SJCRH30 (cell line): Measurements from ENCODE around the gene TANC1. TPM values are rescaled to one million over a fixed set of nuclear protein-coding genes. Genes with fewer than 3 reads are reported as not detected.

Experiments
- DNase-seq, 2 experiments: peaks; one replicate each; pipeline ENCODE4 v3.0.0-alpha.2; 2015 to 2020
- H3K27ac ChIP-seq: fragments of 250-450 bp; sonication (Bioruptor Pico); 2 replicates; pipeline ENCODE4 v1.5.1; 2020; ENCODE audit warnings: mild to moderate bottlenecking, moderate library complexity
- H3K27me3 ChIP-seq: fragments of 250-450 bp; sonication (Bioruptor Pico); 2 replicates; pipeline ENCODE4 v1.5.1; 2020; ENCODE audit warnings: mild to moderate bottlenecking, moderate library complexity
- H3K36me3 ChIP-seq: fragments of 250-450 bp; sonication (Bioruptor Pico); 2 replicates; pipeline ENCODE4 v1.5.1; 2020; ENCODE audit warnings: mild to moderate bottlenecking, moderate library complexity
- H3K4me1 ChIP-seq: fragments of 250-450 bp; sonication (Bioruptor Pico); 2 replicates; pipeline ENCODE4 v1.5.1; 2020; ENCODE audit warnings: mild to moderate bottlenecking, moderate library complexity
- H3K4me3 ChIP-seq: fragments of 250-450 bp; sonication (Bioruptor Pico); 2 replicates; pipeline ENCODE4 v1.5.1; 2020; ENCODE audit warnings: mild to moderate bottlenecking, moderate library complexity
- H3K9me3 ChIP-seq: fragments of 250-450 bp; sonication (Bioruptor Pico); replicated peaks from 2 replicates; pipeline ENCODE4 v1.5.1; 2020; ENCODE audit warnings: mild to moderate bottlenecking, moderate library complexity
- total RNA-seq: library from RNA; depleted of rRNA; stranded (reverse); fragments of >200 nt; shearing (Covaris generic); gene quantifications from 2 replicates; pipeline ENCODE4 v1.2.3, GENCODE V29; 2014

Gene TANC1
- total RNA-seq, 1 experiment from 2014 or later, result 15.1 TPM

GRCh38 chr2:158996378-158996993, 28.0 kb downstream of the TANC1 start:
- no peaks in the 10 kb centered on the region for H3K9me3 ChIP-seq
- no peaks in the 10 kb centered on the region for H3K27me3 ChIP-seq
- H3K4me1 ChIP-seq, result peaks cover 14% of the 10 kb centered on the region
- H3K36me3 ChIP-seq, result no peaks in the 10 kb centered on the region
- DNase-seq, result no peak
- H3K27ac ChIP-seq, result no peak overlapping the region
- H3K4me3 ChIP-seq, result no peak overlapping the region

- DNase-seq, result no peak
- Histone ChIP-seq H3K4me3 (no peak overlapping the region), H3K27me3 (no peaks in the 10 kb centered on the region), H3K4me1 (peaks cover 14% of the 10 kb centered on the region), H3K27ac (no peak overlapping the region), H3K9me3 (no peaks in the 10 kb centered on the region), H3K36me3 (no peaks in the 10 kb centered on the region)
Measured at GRCh38 chr2:158997037-158997790, 28.8 kb downstream of the TANC1 start.

DNA sequence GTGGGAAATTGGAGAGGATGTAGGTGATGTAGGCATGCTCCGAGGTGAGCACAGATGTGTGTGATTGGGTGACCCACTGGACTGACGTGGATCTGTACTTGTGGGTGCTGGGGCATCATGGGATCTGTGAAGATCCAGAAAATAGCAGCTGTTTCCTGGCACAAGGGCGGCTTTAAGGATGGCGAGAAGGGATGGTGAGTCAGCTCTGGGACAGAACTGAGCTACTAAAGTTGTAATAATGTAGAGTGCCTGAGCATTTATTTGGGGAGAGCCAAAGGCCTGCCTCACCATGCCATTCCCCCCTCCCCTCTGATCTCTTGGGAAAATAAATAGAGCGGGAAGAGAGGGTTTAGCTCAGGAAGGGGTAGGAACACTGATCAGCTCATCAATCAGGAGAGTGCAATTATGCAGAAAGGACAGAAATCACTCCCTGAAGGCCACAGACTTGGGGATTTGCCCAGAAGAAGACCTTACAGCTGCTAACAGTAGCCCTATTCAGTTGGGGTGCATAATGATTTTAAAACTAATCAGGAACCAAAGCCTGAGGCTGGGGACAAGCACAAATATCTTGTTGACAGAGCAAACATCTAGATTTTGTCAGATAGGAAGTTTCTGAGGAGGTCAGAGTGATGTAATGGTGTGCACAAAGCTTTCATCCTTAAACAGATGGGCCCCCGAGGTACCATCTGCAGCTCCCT, 30.3 kb downstream of the TANC1 start:
- peak; percentile 80 to 85 for DNase-seq
- Histone ChIP-seq H3K27ac (peak overlapping the region; percentile 74), H3K4me1 (peaks cover 14% of the 10 kb centered on the region)

DNA sequence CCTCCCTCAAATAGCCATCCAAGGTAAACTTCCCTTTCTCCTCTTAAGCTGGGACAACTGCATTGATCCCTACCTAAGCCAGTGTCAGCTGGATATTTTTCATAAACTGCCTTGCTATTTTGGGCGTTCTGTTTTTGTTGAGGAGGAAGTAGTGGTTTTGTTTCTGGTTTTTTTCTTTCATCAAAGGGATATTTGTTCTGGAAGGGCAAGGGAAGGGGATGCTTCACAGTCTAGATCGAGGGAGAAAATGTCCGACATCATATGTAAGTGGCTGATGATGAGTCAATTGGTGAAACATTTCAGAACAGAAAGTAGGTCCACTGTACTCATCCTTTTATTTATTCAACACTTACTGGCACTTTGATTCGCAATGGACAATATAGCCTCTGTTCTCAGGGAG, 31.0 kb downstream of the TANC1 start:
- Histone ChIP-seq H3K4me3 (peak overlapping the region; percentile 22), H3K27ac (peak overlapping the region; percentile 74), H3K36me3 (no peaks in the 10 kb centered on the region; the same call in 1 of the 2 replicates), H3K4me1 (peaks cover 14% of the 10 kb centered on the region), H3K9me3 (no peaks in the 10 kb centered on the region), H3K27me3 (no peaks in the 10 kb centered on the region)
- peak; percentile 8 to 63 for DNase-seq

More for the DNA sequence above, 30.3 kb downstream of the TANC1 start:
- Histone ChIP-seq H3K27me3 (no peaks in the 10 kb centered on the region), H3K36me3 (no peaks in the 10 kb centered on the region; the same call in 1 of the 2 replicates), H3K9me3 (no peaks in the 10 kb centered on the region), H3K4me3 (peak overlapping the region; percentile 22)

DNA sequence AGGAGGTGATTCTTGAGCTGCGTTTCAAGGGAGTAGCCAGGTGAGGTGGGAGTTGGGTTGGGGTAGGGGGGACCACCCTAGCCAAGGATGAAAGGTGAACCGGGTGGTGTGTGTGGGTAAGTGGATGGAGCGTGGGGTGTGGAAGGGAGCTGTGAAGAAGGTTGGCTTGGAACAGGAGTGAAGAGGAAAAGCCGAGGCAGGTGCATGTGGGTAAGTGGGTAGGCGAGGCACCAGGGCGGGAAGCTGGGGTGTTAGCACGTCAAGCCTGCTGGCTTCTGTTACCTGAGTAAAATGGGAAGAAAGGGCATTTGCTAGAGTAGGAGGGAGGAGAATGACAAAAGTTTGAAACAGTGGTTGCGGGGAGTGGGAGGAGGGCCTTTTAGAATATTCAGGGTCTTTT, 31.6 kb downstream of the TANC1 start:
- DNase-seq, result no peak
- H3K9me3 ChIP-seq, result no peaks in the 10 kb centered on the region
- no peaks in the 10 kb centered on the region; the same call in 1 of the 2 replicates for H3K36me3 ChIP-seq
- no peak overlapping the region; the same call in 1 of the 2 replicates for H3K27ac ChIP-seq
- H3K4me1 ChIP-seq, result peaks cover 14% of the 10 kb centered on the region
- no peaks in the 10 kb centered on the region for H3K27me3 ChIP-seq
- no peak overlapping the region for H3K4me3 ChIP-seq

DNA sequence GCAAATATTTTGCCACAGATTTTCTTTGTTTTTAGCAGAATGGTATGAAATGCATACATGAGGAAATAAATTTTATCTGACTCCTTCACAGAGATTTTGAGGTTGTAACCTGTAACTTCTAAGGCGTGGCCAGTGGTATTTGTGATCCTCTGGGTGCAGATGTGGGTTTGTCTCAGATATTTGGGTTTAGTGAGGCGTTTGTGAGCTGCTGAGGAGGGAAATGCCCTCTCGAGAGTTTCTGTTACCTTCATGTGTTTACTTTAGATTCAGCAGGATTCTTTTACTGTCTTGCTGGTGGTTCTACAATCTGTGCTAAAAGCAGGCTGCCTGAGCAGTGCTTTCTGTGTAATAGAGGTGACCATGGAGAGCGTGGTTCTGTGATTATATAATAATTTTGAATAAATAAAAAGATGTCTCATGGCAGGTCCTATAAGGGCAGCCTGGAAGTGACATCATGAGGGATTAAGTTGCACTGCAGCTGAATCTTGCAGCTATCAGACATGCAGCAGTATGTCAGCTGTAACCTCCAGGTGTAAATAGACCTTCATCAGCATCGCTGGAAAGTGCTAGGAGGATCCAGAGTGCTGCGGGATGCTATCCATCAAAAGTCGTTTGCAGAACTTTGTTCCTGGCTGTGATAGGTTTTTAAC, 34.1 kb downstream of the TANC1 start:
- peaks cover 3% of the 10 kb centered on the region for H3K36me3 ChIP-seq

GRCh38 chr2:159003555-159003954, 35.1 kb downstream of the TANC1 start:
- Histone ChIP-seq H3K27me3 (no peaks in the 10 kb centered on the region), H3K4me1 (peaks cover 14% of the 10 kb centered on the region), H3K9me3 (no peaks in the 10 kb centered on the region), H3K4me3 (no peak overlapping the region), H3K36me3 (peaks cover 3% of the 10 kb centered on the region), H3K27ac (no peak overlapping the region)
- DNase-seq, result no peak

More for the DNA sequence above, 34.1 kb downstream of the TANC1 start:
- H3K9me3 ChIP-seq, result no peaks in the 10 kb centered on the region
- no peak for DNase-seq
- H3K27me3 ChIP-seq, result no peaks in the 10 kb centered on the region
- no peak overlapping the region for H3K27ac ChIP-seq
- no peak overlapping the region for H3K4me3 ChIP-seq
- peaks cover 14% of the 10 kb centered on the region for H3K4me1 ChIP-seq

- DNase-seq, result no peak
Measured at GRCh38 chr2:159004849-159005248, 36.4 kb downstream of the TANC1 start.

DNA sequence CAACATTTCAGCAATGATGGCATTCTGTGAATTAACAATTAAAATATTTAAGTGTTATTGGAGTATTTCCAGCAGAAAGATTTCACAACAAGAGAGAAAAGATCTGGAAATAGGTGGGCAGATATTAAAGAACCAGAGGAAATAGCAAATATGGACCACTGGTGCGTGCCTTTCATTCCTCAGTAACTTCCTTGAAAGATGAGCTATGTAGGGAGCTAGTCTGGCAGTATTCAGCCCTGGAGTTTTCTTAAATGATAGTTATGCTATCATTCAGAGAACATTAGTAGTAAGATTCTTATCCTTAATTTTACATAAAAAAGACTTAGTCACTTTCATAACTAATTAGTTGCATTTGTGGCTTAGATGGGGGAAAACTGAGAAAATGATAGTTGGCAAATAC, 41.5 kb downstream of the TANC1 start:
- H3K27ac ChIP-seq, result no peak overlapping the region
- no peak overlapping the region for H3K4me3 ChIP-seq
- H3K36me3 ChIP-seq, result peaks cover 3% of the 10 kb centered on the region; the same call in 1 of the 2 replicates
- DNase-seq, result no peak
- H3K4me1 ChIP-seq, result peaks cover 6% of the 10 kb centered on the region; the same call in 1 of the 2 replicates
- no peaks in the 10 kb centered on the region for H3K27me3 ChIP-seq
- H3K9me3 ChIP-seq, result 0 out of 2 replicates have a peak, but pooled peaks cover 2% of the 10 kb centered on the region

More at GRCh38 chr2:159004849-159005248, 36.4 kb downstream of the TANC1 start:
- no peaks in the 10 kb centered on the region for H3K9me3 ChIP-seq
- no peak overlapping the region for H3K27ac ChIP-seq
- no peaks in the 10 kb centered on the region for H3K27me3 ChIP-seq
- peaks cover under 1% of the 10 kb centered on the region for H3K4me1 ChIP-seq
- H3K36me3 ChIP-seq, result peaks cover 3% of the 10 kb centered on the region
- no peak overlapping the region for H3K4me3 ChIP-seq

DNA sequence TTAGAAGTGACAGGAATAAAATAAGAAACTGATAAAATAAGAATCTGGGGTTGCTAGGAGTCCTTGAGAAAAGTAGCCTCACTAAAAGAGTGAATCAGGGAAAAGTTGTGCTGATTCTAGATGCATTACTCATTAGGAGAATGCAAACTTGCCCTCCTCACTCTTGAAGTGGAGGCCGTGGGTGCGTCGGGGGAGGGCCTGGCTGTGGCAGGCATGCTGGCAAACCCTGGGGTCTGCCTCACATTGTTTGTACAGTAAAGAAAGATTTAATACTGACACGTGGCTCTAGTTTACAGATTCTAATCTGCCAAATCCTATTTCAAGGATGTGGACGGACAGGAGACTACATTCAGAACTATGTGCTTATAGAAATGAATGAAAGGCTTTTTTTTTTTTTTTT, 41.9 kb downstream of the TANC1 start:
- H3K4me3 ChIP-seq, result no peak overlapping the region
- DNase-seq, result peak; percentile 16 to 34
- no peak overlapping the region for H3K27ac ChIP-seq
- H3K4me1 ChIP-seq, result peaks cover 6% of the 10 kb centered on the region; the same call in 1 of the 2 replicates
- H3K9me3 ChIP-seq, result peaks cover 3% of the 10 kb centered on the region; the same call in 1 of the 2 replicates
- H3K27me3 ChIP-seq, result no peaks in the 10 kb centered on the region
- H3K36me3 ChIP-seq, result peaks cover 3% of the 10 kb centered on the region; the same call in 1 of the 2 replicates

DNA sequence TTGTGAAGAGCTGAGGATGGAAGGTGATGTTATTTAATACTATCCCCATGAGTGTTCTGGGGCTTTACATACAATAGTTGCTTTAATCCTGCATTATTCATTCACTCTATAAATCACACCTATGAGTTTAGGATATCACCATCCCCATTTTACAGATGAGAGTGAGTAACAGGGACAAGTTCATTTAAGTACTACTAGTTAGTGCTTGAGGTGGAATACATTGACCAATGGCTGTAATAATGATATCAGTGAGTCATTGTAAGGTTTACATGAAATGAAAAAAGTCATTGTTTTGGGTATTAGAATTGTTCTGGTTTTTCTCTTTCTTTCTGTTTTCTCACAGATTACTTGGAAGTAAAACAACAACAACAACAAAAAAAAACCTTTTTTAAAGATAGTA, 42.5 kb downstream of the TANC1 start:
- Histone ChIP-seq H3K9me3 (peaks cover 9% of the 10 kb centered on the region), H3K4me3 (no peak overlapping the region), H3K4me1 (peaks cover 6% of the 10 kb centered on the region; the same call in 1 of the 2 replicates), H3K27ac (no peak overlapping the region), H3K27me3 (no peaks in the 10 kb centered on the region), H3K36me3 (peaks cover 3% of the 10 kb centered on the region; the same call in 1 of the 2 replicates)
- DNase-seq, result no peak

- no peak overlapping the region for H3K27ac ChIP-seq
- DNase-seq, result no peak
Measured at GRCh38 chr2:159012142-159012541, 43.7 kb downstream of the TANC1 start.

GRCh38 chr2:159013103-159013502, 44.7 kb downstream of the TANC1 start:
- Histone ChIP-seq H3K27ac (no peak overlapping the region), H3K9me3 (peaks cover 12% of the 10 kb centered on the region), H3K4me1 (peaks cover 6% of the 10 kb centered on the region), H3K36me3 (no peaks in the 10 kb centered on the region), H3K4me3 (no peak overlapping the region), H3K27me3 (no peaks in the 10 kb centered on the region)
- no peak for DNase-seq

More at GRCh38 chr2:159012142-159012541, 43.7 kb downstream of the TANC1 start:
- H3K27me3 ChIP-seq, result no peaks in the 10 kb centered on the region
- H3K4me1 ChIP-seq, result peaks cover 6% of the 10 kb centered on the region; the same call in 1 of the 2 replicates
- peaks cover 2% of the 10 kb centered on the region; the same call in 1 of the 2 replicates for H3K36me3 ChIP-seq
- peaks cover 12% of the 10 kb centered on the region for H3K9me3 ChIP-seq
- no peak overlapping the region for H3K4me3 ChIP-seq

DNA sequence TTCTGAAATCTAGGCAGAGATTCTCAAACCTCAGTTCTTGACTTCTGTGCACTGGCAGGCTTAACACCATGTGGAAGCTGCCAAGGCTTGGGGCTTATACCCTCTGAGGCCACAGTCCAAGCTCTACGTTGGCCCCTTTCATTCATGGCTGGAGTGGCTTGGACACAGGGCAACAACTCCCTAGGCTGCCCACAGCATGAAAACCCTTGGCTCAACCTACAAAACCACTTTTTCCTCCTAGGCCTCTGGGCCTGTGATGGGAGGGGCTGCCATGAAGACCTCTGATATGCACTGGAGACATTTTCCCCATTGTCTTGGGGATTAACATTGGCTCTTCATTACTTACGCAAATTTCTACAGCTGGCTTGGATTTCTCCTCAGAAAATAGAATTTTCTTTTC, 46.7 kb downstream of the TANC1 start:
- Histone ChIP-seq H3K27ac (no peak overlapping the region), H3K36me3 (no peaks in the 10 kb centered on the region), H3K9me3 (peaks cover 12% of the 10 kb centered on the region), H3K4me3 (no peak overlapping the region), H3K27me3 (no peaks in the 10 kb centered on the region), H3K4me1 (peaks cover 4% of the 10 kb centered on the region)
- no peak for DNase-seq
